ENCODE results near the gene RNF182.

DNA sequence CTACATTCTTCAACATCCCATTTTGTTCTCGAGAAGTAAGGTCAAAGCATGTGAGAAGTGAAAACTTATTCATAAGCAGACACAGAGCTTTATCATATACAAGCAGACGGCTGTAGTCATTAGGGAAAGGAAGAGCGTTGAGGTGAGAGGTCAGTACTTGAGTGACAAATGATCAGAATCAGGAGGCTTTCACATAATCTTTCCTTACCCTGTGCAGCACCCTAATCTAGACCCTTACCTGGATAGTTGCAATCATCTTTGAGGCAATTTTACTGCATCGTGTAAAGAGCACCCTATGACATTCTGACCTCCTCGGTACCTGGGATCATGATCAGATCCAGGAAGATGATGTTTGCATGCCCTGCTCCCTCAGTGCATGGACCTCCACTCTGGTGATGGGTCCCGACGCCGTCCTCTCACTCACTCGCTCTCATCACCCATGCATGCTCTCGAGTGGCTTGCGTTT is 62.7 kb downstream of the RNF182 start:
- TF ChIP-seq, protein P1, sequence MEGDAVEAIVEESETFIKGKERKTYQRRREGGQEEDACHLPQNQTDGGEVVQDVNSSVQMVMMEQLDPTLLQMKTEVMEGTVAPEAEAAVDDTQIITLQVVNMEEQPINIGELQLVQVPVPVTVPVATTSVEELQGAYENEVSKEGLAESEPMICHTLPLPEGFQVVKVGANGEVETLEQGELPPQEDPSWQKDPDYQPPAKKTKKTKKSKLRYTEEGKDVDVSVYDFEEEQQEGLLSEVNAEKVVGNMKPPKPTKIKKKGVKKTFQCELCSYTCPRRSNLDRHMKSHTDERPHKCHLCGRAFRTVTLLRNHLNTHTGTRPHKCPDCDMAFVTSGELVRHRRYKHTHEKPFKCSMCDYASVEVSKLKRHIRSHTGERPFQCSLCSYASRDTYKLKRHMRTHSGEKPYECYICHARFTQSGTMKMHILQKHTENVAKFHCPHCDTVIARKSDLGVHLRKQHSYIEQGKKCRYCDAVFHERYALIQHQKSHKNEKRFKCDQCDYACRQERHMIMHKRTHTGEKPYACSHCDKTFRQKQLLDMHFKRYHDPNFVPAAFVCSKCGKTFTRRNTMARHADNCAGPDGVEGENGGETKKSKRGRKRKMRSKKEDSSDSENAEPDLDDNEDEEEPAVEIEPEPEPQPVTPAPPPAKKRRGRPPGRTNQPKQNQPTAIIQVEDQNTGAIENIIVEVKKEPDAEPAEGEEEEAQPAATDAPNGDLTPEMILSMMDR (IDR thresholded peaks at IDR 0.05): no peak
- TF ChIP-seq POLR2A (IDR thresholded peaks at IDR 0.05): no peak

Measured in lower leg skin (tissue), 3 donors.